GM12891 (cell line): Measurements from ENCODE around the gene FBP1.

ENCODE experiments used
- POLR2A ChIP-seq: IDR thresholded peaks from 2 replicates; pipeline ENCODE4 v1.6.1; 2011; ENCODE audit warnings: low read depth, low read length, control low read depth
- POLR2AphosphoS5 ChIP-seq: IDR thresholded peaks from 2 replicates; pipeline ENCODE4 v1.6.1; 2011; ENCODE audit warnings: low read depth, low read length, control low read depth

DNA sequence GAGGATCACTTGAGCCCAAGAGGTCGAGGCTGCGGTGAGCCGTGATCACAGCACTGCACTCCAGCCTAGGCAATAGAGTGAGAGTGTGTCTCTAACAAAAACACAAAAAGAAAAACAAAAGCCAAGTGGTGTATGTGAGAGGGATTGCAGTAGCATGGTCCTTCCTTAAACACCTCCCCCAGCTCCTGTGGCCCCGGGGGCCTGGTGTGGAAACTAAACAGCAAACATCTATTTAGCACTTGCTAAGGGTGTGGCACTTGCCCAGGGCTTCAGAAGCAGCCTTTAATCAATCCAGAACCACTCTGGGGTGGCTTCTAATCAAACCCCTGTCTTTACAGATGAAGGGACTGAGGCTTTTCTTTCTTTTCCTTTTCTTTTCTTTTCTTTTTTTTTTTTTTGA lies 4.4 kb upstream of the FBP1 start:
- TF ChIP-seq POLR2A = no peak
- TF ChIP-seq POLR2AphosphoS5 = no peak
